GM18498 (cell line): ENCODE data around the gene PSTK.

ENCODE experiments used
- ATAC-seq: cut with Tn5 transposase; IDR thresholded peaks from one replicate; pipeline ENCODE4 v1.9.1; 2021; ENCODE audit warnings: mild to moderate bottlenecking, moderate library complexity; ENCODE audit not compliant: unreplicated experiment

Gene PSTK

DNA sequence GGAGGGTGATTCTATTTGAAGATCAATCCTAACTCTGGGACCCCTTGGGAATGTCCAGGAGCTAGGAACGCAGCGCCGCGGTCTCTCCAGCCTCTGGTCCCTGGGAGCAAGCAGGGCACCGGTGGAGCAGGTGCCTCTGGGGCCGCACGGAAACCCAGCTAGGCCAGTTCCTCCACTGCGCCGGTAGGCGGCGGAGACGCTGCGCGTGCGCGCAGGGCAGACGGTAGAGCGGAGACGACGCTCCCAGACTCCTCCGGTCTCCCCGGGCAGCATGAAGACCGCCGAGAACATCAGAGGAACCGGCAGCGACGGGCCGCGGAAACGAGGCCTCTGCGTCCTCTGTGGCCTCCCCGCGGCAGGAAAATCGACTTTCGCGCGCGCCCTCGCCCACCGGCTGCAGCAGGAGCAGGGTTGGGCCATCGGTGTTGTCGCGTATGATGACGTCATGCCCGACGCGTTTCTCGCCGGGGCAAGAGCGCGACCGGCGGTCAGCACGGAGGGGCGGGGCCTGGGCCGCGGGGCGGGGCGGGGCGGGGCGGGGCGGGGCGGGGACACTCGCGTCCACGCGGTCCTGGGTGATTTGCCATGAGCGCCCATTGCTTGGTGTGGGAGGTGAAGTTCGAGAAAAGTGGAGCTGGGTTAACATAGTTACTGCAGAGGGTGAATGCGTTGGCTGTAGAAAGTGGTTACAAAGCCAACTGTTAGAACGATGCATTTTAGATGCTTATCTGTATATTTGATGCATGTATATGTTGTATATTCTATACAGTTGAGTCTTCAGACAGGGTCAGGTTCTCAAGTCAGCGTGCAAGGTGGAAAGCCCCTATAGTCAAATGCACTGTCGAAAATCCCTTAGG is at the start of gene PSTK:
Gene PSTK (plus strand): TSS at position 193 of the 857 bp plus-strand sequence. CDS start 79 bp downstream, at position 272.
- ATAC-seq: peak; percentile 96

GRCh38 chr10:122931088-122931906 is 48.9 kb upstream of the PSTK start:
- no peak for ATAC-seq

- ATAC-seq: no peak
These were observed 40.9 kb upstream of the PSTK start for GRCh38 chr10:122939133-122939855.

DNA sequence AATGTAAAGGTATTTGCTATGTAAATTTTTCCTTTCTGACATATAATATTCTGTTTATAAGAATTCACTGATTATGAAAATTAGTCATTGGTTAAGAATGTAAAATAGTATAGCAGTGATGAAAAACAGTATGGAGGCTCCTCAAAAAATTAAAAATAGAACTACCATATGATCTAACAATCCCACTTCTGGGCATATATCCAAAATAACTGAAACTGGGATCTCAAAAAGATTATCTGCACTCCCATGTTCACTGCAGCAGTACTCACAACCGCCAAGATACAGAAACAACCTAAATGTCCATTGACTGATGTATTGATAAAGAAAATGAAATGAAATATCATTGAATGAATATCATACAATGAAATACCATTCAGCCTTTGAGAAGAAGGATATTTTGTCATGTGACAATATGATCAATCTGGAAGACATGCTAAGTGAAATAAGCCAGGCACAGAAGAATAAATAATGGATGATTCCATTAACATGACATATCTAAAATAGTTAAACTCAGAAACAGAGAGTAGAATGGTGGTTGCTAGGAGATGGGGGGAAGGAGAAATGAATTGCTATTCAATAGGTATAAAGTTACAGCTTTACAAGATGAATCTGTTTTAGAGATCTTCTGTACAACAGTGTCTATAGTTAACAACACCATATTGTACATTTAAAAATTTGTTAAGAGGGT is 40.2 kb upstream of the PSTK start:
- no peak for ATAC-seq

DNA sequence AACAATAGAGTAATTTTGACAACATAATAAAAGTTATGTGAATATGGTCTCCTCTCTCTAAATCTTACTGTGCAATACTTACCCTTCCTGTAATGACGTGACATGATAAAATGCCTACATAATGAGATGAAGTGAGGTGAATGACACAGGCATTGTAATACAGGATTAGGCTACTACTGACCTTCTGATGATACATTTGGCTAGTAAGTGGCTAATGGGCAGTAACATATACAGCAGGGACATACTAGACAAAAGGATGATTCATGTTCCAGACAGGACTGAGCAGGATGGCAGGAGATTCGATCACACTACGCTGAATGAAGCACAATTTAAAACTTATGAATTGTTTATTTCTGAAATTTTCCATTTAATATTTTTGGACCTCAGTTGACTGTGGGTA is 30.9 kb upstream of the PSTK start:
- ATAC-seq: no peak

DNA sequence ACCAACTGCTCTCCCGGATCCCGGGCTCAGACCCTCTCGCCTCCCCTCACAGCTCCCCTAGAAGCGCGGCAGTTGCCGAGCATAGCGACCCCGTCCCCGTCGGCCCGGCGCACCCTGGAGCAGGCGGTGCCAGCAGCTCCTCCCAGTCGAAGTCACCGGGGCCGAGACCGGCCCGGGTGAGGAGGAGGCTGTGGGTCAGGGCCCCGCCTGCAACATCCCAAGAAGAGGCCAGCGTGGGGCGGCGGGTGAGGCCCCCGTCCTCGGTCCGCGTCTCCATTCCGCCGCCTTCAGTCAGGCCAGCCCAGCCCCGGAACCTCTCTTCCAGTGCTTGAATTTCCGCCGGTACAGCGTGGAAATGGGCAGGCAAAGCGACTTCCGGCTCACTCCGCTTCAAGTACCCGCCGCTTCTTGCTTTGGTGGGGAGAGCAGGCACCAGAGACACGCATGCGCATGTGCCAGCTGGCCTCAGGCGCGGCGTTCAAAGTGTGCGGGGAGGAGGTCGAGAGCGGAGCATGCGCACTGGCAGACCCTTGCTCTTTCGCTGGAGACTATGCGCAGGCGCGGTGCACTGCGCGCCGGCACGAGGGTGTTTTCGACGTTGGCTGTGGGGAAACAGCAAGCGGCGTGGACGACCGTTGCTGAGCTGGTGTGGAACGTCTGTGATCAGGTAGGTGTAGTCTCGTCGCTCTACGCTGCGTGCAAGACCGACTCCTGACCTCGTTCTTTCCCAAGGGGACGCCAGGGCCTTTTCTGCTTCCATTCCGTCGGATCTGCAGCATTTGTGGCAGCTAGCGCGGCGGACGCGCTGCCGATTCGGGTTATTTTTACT is 26.1 kb upstream of the PSTK start, which contains the start of gene C10orf88:
Gene C10orf88 (minus strand): TSS at position 326 of the 829 bp plus-strand sequence. CDS start 49 bp downstream, at position 277.
- peak; percentile 98 for ATAC-seq

- no peak for ATAC-seq
These were observed 25.5 kb upstream of the PSTK start for GRCh38 chr10:122954731-122955050.

- no peak for ATAC-seq
These were observed 24.3 kb upstream of the PSTK start for GRCh38 chr10:122955892-122956291.

DNA sequence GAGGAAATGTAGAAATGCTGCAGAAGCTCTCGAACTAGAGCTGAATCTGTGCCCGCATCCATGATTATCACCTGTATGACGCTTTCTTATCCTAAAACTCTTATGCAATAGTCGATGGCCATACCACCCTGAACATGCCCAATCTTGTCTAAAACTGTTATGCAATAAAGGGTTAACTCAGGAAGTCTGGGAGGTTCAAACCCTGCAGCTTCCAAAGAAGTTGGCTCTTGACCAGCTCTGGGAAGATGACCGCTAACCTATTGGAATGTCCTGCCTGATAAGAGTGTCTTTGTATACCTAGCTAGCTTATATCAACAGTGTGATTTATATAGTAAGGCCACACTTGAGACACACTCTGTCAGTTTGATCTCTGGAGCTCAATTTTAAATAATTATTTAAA is 22.7 kb upstream of the PSTK start:
- ATAC-seq: no peak

DNA sequence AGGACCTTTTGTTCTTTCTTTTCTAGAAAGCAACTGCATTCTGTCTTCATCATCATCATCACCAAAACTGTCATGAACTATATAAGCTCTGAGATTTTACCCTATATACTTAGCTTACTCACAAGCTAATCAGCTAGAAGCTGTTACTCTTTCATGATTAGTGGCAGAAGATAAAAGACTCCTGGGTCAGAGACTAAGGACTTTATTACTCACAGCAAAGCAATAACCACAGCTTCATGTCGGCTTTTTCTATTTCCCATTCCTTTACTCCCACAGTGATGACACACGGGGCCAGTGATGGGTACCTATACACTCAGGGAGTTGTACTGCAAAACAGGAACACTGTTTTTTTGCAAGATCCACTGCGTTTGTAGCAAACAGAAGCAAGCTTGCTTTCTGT is 17.8 kb upstream of the PSTK start:
- ATAC-seq: no peak

- no peak for ATAC-seq
These were observed 13.3 kb upstream of the PSTK start for GRCh38 chr10:122966879-122967278.

GRCh38 chr10:122968698-122969097 is 11.5 kb upstream of the PSTK start:
- no peak for ATAC-seq

- ATAC-seq: no peak
These were observed 6.2 kb upstream of the PSTK start for GRCh38 chr10:122974023-122974422.

DNA sequence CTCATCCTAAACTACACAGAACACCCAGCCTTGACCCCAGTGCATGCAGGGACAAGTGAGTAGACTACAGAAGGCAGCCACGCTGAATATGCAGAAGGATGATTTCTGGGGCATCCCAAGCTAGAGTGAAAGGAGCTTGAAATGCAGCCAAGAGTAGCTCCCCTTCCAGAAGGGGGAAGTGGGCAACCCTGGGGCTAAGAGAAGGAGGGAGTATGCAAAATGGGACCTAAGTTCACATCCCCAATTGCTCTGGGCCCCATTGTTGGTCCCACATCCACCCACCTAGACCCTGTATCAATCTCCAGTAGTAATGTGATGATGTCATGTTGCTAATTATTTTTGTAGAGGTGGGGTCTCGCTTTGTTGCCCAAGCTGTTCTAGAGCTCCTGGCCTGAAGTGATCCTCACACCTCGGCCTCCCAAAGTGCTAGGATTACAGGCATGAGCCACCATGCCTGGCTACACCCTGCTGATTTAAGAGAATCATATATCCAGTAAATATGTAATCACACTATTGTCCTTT is 5.6 kb upstream of the PSTK start:
- no peak for ATAC-seq

- ATAC-seq: no peak
These were observed 864 bp downstream of the PSTK start for GRCh38 chr10:122981066-122981464.

- no peak for ATAC-seq
These were observed 3.7 kb downstream of the PSTK start for GRCh38 chr10:122983898-122984297.

- ATAC-seq: no peak
These were observed 4.5 kb downstream of the PSTK start for GRCh38 chr10:122984708-122985107.

DNA sequence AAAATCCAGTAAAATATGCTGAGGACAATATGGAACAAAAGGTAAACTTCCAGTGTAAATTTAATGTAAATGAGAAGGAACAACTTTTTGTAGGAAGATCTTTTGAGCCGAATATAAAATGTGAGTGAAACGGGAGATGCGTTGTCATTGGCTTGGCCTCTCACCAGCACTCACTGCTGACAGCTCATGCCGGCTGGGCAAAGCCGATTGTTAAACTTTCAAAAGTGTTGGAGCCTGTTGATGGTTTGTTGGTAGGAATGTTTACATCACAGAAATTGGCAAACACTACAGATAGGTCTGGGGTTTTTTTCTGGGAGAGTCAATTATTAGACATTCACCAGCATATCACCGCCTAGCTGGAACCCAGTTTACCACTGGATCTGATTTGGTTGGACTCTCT is 6.1 kb downstream of the PSTK start:
- no peak for ATAC-seq

DNA sequence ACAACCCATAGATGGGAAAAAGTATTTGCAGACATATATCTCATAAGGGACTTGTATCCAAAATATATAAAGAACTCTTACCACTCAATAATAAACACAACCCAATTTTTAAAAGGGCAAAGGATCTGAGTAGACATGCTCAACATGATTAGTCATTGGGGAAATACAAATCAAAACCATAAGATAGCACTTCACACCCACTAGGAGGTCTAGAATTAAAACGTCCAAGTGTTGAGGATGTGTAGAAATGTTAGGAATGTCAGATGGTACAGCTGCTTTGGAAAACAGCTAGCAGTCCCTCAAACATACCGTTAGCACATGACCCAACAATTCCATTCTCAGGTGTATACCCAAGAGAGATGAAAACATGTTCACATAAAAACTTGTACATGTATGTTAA is 8.3 kb downstream of the PSTK start:
- no peak for ATAC-seq

GRCh38 chr10:122990278-122990677 is 10.1 kb downstream of the PSTK start:
- no peak for ATAC-seq
